ENCODE data around the gene ATAD5. TPM values are rescaled to one million over a fixed set of nuclear protein-coding genes. Genes with fewer than 3 reads are reported as not detected.

The ATAD5 gene
- total and polyA plus RNA-seq, 2 of the 13 experiments (the other 11 are each of a cell fraction or from before 2014, with no cell fraction given): 1.8 to 10.7 TPM

DNA sequence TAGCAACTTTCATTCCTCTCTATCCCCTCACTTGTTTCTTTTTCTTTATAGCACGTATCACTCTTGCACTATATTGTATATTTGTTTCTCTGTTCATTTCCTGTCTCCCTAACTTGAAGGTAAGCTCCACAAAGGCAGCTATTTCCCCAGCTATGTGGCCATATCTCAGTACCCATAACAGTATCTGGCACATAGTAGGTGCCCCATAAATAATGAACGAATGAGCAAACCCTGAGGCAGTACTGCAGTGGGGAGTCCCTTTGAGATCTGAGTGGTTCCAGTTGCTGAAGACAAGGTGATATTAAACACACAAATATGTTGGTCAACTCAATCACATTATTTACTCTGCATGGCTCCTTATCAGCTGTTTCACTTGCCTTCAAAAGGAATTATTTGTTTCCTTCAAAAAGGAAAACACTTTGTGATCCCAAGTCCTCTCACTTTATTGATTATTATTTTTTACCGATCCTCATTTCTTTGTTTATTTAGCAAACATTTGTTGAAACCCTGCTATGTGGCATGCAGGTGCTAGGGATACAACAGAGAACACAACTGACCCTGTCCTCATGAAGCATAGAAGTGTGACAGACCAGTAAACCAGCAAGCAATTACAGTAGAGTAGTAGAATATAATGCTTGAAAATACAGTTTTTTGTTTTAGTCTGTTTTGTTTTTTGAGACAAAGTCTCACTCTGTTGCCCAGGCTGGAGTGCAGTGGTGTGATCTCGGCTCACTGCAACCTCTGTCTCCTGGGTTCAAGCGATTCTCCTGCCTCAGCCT lies 84.3 kb downstream of the ATAD5 start (continued):
- TF ChIP-seq, protein P1, sequence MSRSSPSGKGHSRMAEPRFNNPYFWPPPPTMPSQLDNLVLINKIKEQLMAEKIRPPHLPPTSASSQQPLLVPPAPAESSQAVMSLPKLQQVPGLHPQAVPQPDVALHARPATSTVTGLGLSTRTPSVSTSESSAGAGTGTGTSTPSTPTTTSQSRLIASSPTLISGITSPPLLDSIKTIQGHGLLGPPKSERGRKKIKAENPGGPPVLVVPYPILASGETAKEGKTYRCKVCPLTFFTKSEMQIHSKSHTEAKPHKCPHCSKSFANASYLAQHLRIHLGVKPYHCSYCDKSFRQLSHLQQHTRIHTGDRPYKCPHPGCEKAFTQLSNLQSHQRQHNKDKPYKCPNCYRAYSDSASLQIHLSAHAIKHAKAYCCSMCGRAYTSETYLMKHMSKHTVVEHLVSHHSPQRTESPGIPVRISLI (CRISPR knock-in tag; IDR thresholded peaks at IDR 0.05; ENCODE audit: borderline replicate concordance): no peak
- TF ChIP-seq, protein P2, sequence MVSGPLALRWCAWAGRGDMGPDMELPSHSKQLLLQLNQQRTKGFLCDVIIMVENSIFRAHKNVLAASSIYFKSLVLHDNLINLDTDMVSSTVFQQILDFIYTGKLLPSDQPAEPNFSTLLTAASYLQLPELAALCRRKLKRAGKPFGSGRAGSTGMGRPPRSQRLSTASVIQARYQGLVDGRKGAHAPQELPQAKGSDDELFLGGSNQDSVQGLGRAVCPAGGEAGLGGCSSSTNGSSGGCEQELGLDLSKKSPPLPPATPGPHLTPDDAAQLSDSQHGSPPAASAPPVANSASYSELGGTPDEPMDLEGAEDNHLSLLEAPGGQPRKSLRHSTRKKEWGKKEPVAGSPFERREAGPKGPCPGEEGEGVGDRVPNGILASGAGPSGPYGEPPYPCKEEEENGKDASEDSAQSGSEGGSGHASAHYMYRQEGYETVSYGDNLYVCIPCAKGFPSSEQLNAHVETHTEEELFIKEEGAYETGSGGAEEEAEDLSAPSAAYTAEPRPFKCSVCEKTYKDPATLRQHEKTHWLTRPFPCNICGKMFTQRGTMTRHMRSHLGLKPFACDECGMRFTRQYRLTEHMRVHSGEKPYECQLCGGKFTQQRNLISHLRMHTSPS (CRISPR knock-in tag; IDR thresholded peaks at IDR 0.05; ENCODE audit: low read depth): no peak
- TF ChIP-seq, protein P3, sequence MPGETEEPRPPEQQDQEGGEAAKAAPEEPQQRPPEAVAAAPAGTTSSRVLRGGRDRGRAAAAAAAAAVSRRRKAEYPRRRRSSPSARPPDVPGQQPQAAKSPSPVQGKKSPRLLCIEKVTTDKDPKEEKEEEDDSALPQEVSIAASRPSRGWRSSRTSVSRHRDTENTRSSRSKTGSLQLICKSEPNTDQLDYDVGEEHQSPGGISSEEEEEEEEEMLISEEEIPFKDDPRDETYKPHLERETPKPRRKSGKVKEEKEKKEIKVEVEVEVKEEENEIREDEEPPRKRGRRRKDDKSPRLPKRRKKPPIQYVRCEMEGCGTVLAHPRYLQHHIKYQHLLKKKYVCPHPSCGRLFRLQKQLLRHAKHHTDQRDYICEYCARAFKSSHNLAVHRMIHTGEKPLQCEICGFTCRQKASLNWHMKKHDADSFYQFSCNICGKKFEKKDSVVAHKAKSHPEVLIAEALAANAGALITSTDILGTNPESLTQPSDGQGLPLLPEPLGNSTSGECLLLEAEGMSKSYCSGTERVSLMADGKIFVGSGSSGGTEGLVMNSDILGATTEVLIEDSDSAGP (CRISPR knock-in tag; IDR thresholded peaks at IDR 0.05; ENCODE audit: borderline replicate concordance): no peak
- no peak for TF ChIP-seq NFATC3 (CRISPR knock-in tag; IDR thresholded peaks at IDR 0.05)
- TF ChIP-seq ELF3 (CRISPR knock-in tag; IDR thresholded peaks at IDR 0.05): peak; percentile 73
- peak; percentile 72; the same call in 1 of the 2 replicates for TF ChIP-seq ZFP36L1 (CRISPR knock-in tag; IDR thresholded peaks at IDR 0.05)
- peak; percentile 94 for TF ChIP-seq GATAD2A (CRISPR knock-in tag; IDR thresholded peaks at IDR 0.05)
- TF ChIP-seq SOX5 (CRISPR knock-in tag; IDR thresholded peaks at IDR 0.05; ENCODE audit: borderline replicate concordance): peak; percentile 87; the same call in 1 of the 2 replicates
- TF ChIP-seq SRF (IDR thresholded peaks at IDR 0.05; ENCODE audit: low read depth, low read length): no peak
- TF ChIP-seq ZNF547 (CRISPR knock-in tag; IDR thresholded peaks at IDR 0.05): no peak
- no peak for TF ChIP-seq MYC (CRISPR knock-in tag; IDR thresholded peaks at IDR 0.05; ENCODE audit: borderline replicate concordance)
- 0 out of 4 replicates have a peak, but pooled peaks of 1 of the 2 experiments have one; percentile 40 for TF ChIP-seq EP300 (IDR thresholded peaks at IDR 0.05; ENCODE audit: low read depth in 2 of 2, low read length in 2 of 2)
- TF ChIP-seq EP300 (CRISPR knock-in tag; IDR thresholded peaks at IDR 0.05; ENCODE audit: borderline replicate concordance): no peak
- TF ChIP-seq AHR (CRISPR knock-in tag; IDR thresholded peaks at IDR 0.05): no peak
- TF ChIP-seq PITX1 (CRISPR knock-in tag; IDR thresholded peaks at IDR 0.05): peak; percentile 81
- TF ChIP-seq KAT7 (CRISPR knock-in tag; IDR thresholded peaks at IDR 0.05; ENCODE audit: borderline replicate concordance): no peak
- TF ChIP-seq ZNF317 (CRISPR knock-in tag; IDR thresholded peaks at IDR 0.05): peak; percentile 49; the same call in 1 of the 2 replicates
- TF ChIP-seq, protein P4, sequence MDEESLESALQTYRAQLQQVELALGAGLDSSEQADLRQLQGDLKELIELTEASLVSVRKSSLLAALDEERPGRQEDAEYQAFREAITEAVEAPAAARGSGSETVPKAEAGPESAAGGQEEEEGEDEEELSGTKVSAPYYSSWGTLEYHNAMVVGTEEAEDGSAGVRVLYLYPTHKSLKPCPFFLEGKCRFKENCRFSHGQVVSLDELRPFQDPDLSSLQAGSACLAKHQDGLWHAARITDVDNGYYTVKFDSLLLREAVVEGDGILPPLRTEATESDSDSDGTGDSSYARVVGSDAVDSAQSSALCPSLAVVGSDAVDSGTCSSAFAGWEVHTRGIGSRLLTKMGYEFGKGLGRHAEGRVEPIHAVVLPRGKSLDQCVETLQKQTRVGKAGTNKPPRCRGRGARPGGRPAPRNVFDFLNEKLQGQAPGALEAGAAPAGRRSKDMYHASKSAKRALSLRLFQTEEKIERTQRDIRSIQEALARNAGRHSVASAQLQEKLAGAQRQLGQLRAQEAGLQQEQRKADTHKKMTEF (CRISPR knock-in tag; IDR thresholded peaks at IDR 0.05): peak; percentile 81
- peak; percentile 87 for TF ChIP-seq HMG20A (CRISPR knock-in tag; IDR thresholded peaks at IDR 0.05; ENCODE audit: borderline replicate concordance)
- TF ChIP-seq, protein P5, sequence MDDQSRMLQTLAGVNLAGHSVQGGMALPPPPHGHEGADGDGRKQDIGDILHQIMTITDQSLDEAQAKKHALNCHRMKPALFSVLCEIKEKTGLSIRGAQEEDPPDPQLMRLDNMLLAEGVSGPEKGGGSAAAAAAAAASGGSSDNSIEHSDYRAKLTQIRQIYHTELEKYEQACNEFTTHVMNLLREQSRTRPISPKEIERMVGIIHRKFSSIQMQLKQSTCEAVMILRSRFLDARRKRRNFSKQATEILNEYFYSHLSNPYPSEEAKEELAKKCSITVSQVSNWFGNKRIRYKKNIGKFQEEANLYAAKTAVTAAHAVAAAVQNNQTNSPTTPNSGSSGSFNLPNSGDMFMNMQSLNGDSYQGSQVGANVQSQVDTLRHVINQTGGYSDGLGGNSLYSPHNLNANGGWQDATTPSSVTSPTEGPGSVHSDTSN (CRISPR knock-in tag; IDR thresholded peaks at IDR 0.05; ENCODE audit: borderline replicate concordance): no peak
- no peak for TF ChIP-seq IKZF4 (CRISPR knock-in tag; IDR thresholded peaks at IDR 0.05; ENCODE audit: borderline replicate concordance, low read depth, not compliant biosample characterization)
- TF ChIP-seq FOXK2 (IDR thresholded peaks at IDR 0.05): peak; percentile 52; the same call in 1 of the 2 replicates

Data from HepG2 (cell line).